HepG2 (cell line): ENCODE data around the gene TTC31. TPM values are rescaled to one million over a fixed set of nuclear protein-coding genes. Genes with fewer than 3 reads are reported as not detected.

Source experiments
- CHD2 ChIP-seq: IDR thresholded peaks from 2 replicates; pipeline ENCODE4 v1.6.1; 2011; ENCODE audit warnings: low read depth, low read length, improper control_type of control experiment
- EEA1 ChIP-seq: sonication (generic); formaldehyde crosslinking; IDR thresholded peaks from 2 replicates; pipeline ENCODE4 v1.5.1; 2020; ENCODE audit warnings: mild to moderate bottlenecking, missing genetic modification reagents, borderline replicate concordance
- GZF1 ChIP-seq: sonication (generic); formaldehyde crosslinking; IDR thresholded peaks from 2 replicates; pipeline ENCODE4 v1.5.1; 2020; ENCODE audit warnings: mild to moderate bottlenecking, missing genetic modification reagents
- HIVEP1 ChIP-seq: sonication (generic); formaldehyde crosslinking; IDR thresholded peaks from 2 replicates; pipeline ENCODE4 v1.4.0; 2020; ENCODE audit warnings: mild to moderate bottlenecking, missing genetic modification reagents
- KLF6 ChIP-seq: IDR thresholded peaks from 2 replicates; pipeline ENCODE4 v1.8.0; 2016; ENCODE audit warnings: missing biosample characterization, missing genetic modification reagents
- MBNL3 ChIP-seq: fragments of 250-450 bp; sonication (Bioruptor Pico); conservative IDR thresholded peaks from 2 replicates; pipeline ENCODE4 v1.8.0; 2022; ENCODE audit warnings: mild to moderate bottlenecking, inconsistent platforms
- MZF1 ChIP-seq: sonication (generic); formaldehyde crosslinking; IDR thresholded peaks from 2 replicates; pipeline ENCODE4 v1.8.1; 2023; ENCODE audit warnings: mild to moderate bottlenecking, missing genetic modification reagents, borderline replicate concordance
- PAWR ChIP-seq: sonication (generic); formaldehyde crosslinking; IDR thresholded peaks from 2 replicates; pipeline ENCODE4 v1.4.0; 2020; ENCODE audit warnings: missing genetic modification reagents, mild to moderate bottlenecking, borderline replicate concordance
- RAD21 ChIP-seq: fragments of 450-650 bp; formaldehyde crosslinking; IDR thresholded peaks from 2 replicates; pipeline ENCODE4 v1.5.0; 2020; ENCODE audit warnings: mild to moderate bottlenecking
- U2AF2 ChIP-seq: fragments of 200-400 bp; formaldehyde crosslinking; IDR thresholded peaks from 2 replicates; pipeline ENCODE4 v1.6.1; 2017; ENCODE audit warnings: low read depth, mild to moderate bottlenecking, low read length
- ZBTB26 ChIP-seq: IDR thresholded peaks from 2 replicates; pipeline ENCODE4 v1.6.1; 2016; ENCODE audit warnings: missing compliant biosample characterization, missing genetic modification reagents, borderline replicate concordance
- ZMAT3 ChIP-seq: sonication (generic); formaldehyde crosslinking; conservative IDR thresholded peaks from 2 replicates; pipeline ENCODE4 v1.7.0; 2021; ENCODE audit warnings: missing genetic modification reagents
- ZNF225 ChIP-seq: sonication (generic); formaldehyde crosslinking; IDR thresholded peaks from 2 replicates; pipeline ENCODE4 v1.4.0; 2020; ENCODE audit warnings: mild to moderate bottlenecking, missing genetic modification reagents
- ZNF430 ChIP-seq: sonication (generic); formaldehyde crosslinking; IDR thresholded peaks from 2 replicates; pipeline ENCODE4 v1.9.0; 2021; ENCODE audit warnings: mild to moderate bottlenecking, missing genetic modification reagents
- ZNF431 ChIP-seq: sonication (generic); formaldehyde crosslinking; IDR thresholded peaks from 2 replicates; pipeline ENCODE4 v1.9.0; 2022; ENCODE audit warnings: missing genetic modification reagents, low read depth, mild to moderate bottlenecking, borderline replicate concordance
- ZNF7 ChIP-seq: IDR thresholded peaks from 2 replicates; pipeline ENCODE4 v1.6.1; 2016; ENCODE audit warnings: missing biosample characterization, missing genetic modification reagents
- ZNF83 ChIP-seq: sonication (generic); formaldehyde crosslinking; IDR thresholded peaks from 2 replicates; pipeline ENCODE4 v1.4.0; 2020; ENCODE audit warnings: missing genetic modification reagents, mild to moderate bottlenecking, borderline replicate concordance
- ZNF878 ChIP-seq: sonication (generic); formaldehyde crosslinking; IDR thresholded peaks from 2 replicates; pipeline ENCODE4 v1.8.1; 2023; ENCODE audit warnings: mild to moderate bottlenecking, missing genetic modification reagents, moderate library complexity
- polyA plus RNA-seq, 8 experiments: library from polyadenylated mRNA; depleted of rRNA in 3 of 8; stranded (reverse) in 7 of 8; unstranded in 1 of 8; fragments of >200 nt; fragmentation: Illumina TruSeq in 4 of 8; extraction: Trizol in 4 of 8; gene quantifications; 2 replicates each; pipeline versions ENCODE4 v1.2.1 to v1.2.3, GENCODE V29; 2011 to 2016; ENCODE audit warnings: low read depth in 4 of 8, missing spikeins in 1 of 8, mixed read lengths in 1 of 8; ENCODE audit not compliant: insufficient read depth in 1 of 8
- total RNA-seq, 5 experiments: library from RNA; depleted of rRNA; stranded (reverse); fragments of >200 nt; fragmentation: Illumina TruSeq; extraction: Trizol; gene quantifications; 2 replicates each; pipeline ENCODE4 v1.2.3, GENCODE V29; 2016; ENCODE audit warnings: low read depth in 1 of 5
- TF ChIP-seq, protein P1 (sequence below): sonication (generic); formaldehyde crosslinking; IDR thresholded peaks from 2 replicates; pipeline ENCODE4 v1.4.0; 2020; ENCODE audit warnings: missing genetic modification reagents
- TF ChIP-seq, protein P2 (sequence below): sonication (generic); formaldehyde crosslinking; IDR thresholded peaks from 2 replicates; pipeline ENCODE4 v1.5.1; 2020; ENCODE audit warnings: missing genetic modification reagents, mild to moderate bottlenecking, borderline replicate concordance
- TF ChIP-seq, protein P3 (sequence below): sonication (generic); formaldehyde crosslinking; IDR thresholded peaks from 2 replicates; pipeline ENCODE4 v1.8.1; 2022; ENCODE audit warnings: mild to moderate bottlenecking, missing genetic modification reagents
- TF ChIP-seq, protein P4 (sequence below): sonication (generic); formaldehyde crosslinking; IDR thresholded peaks from 2 replicates; pipeline ENCODE4 v1.8.0; 2022; ENCODE audit warnings: mild to moderate bottlenecking, missing genetic modification reagents, borderline replicate concordance

The TTC31 gene
- total and polyA plus RNA-seq, 2 of the 13 experiments (the other 11 are each of a cell fraction or from before 2014, with no cell fraction given) = 28.3 to 39.5 TPM

DNA sequence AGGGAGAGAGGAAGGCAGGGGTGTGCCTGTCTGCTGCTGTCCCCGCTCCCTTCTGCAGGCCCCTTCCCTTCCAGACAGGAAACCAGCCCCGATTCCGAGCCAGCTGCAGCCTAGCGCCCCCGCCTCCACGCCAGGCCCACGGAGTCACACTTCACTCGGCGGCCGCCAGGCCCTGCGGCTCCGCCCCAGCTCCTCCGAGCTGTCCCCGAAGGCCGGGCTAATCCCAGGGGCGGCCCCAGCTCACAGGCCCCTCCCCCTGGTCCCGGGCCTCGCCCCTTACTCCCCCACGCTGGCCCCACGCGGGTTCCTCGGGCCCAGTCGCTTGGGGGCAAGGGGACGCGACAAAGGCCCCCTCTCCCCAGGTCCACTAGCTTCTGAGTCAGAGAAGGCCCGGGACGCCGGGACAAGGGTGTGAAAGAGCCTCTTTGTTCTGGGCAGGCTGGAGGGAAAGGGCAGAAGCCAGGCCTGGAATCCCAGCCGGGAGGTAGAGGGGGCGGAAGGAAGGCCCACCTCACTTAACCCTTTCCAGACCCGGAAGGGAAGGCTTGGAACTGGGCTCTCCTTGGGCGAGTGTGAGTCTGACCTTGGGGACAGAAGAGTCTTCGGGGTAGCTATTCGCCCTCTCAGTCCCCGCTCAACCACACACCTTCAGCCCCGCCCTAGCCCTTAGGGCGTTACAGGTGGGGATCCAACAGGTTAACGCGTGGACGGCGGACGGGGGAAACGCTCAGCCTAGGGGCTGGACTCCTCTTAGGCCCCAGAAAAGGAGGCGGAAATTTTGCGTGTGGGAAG lies 42.3 kb upstream of the TTC31 start (continued):
- TF ChIP-seq, protein P1, sequence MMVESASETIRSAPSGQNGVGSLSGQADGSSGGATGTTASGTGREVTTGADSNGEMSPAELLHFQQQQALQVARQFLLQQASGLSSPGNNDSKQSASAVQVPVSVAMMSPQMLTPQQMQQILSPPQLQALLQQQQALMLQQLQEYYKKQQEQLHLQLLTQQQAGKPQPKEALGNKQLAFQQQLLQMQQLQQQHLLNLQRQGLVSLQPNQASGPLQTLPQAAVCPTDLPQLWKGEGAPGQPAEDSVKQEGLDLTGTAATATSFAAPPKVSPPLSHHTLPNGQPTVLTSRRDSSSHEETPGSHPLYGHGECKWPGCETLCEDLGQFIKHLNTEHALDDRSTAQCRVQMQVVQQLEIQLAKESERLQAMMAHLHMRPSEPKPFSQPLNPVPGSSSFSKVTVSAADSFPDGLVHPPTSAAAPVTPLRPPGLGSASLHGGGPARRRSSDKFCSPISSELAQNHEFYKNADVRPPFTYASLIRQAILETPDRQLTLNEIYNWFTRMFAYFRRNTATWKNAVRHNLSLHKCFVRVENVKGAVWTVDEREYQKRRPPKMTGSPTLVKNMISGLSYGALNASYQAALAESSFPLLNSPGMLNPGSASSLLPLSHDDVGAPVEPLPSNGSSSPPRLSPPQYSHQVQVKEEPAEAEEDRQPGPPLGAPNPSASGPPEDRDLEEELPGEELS (CRISPR knock-in tag) = peak; percentile 69
- TF ChIP-seq, protein P2, sequence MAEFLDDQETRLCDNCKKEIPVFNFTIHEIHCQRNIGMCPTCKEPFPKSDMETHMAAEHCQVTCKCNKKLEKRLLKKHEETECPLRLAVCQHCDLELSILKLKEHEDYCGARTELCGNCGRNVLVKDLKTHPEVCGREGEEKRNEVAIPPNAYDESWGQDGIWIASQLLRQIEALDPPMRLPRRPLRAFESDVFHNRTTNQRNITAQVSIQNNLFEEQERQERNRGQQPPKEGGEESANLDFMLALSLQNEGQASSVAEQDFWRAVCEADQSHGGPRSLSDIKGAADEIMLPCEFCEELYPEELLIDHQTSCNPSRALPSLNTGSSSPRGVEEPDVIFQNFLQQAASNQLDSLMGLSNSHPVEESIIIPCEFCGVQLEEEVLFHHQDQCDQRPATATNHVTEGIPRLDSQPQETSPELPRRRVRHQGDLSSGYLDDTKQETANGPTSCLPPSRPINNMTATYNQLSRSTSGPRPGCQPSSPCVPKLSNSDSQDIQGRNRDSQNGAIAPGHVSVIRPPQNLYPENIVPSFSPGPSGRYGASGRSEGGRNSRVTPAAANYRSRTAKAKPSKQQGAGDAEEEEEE (CRISPR knock-in tag) = no peak
- TF ChIP-seq ZBTB26 (CRISPR knock-in tag) = no peak
- TF ChIP-seq, protein P3, sequence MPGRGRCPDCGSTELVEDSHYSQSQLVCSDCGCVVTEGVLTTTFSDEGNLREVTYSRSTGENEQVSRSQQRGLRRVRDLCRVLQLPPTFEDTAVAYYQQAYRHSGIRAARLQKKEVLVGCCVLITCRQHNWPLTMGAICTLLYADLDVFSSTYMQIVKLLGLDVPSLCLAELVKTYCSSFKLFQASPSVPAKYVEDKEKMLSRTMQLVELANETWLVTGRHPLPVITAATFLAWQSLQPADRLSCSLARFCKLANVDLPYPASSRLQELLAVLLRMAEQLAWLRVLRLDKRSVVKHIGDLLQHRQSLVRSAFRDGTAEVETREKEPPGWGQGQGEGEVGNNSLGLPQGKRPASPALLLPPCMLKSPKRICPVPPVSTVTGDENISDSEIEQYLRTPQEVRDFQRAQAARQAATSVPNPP (CRISPR knock-in tag) = peak; percentile 84; the same call in 1 of the 2 replicates
- 0 out of 2 replicates have a peak, but pooled peaks have one; percentile 41 for TF ChIP-seq MZF1 (CRISPR knock-in tag)
- TF ChIP-seq ZMAT3 (CRISPR knock-in tag) = peak; percentile 92
- TF ChIP-seq ZNF83 (CRISPR knock-in tag) = no peak
- TF ChIP-seq PAWR = 0 out of 2 replicates have a peak, but pooled peaks have one; percentile 68
- TF ChIP-seq ZNF430 (CRISPR knock-in tag) = peak; percentile 99
- TF ChIP-seq KLF6 (CRISPR knock-in tag) = peak; percentile 82; the same call in 1 of the 2 replicates
- no peak for TF ChIP-seq ZNF7 (CRISPR knock-in tag)
- 0 out of 2 replicates have a peak, but pooled peaks have one; percentile 66 for TF ChIP-seq ZNF878 (CRISPR knock-in tag)
- no peak for TF ChIP-seq CHD2
- no peak for TF ChIP-seq EEA1 (CRISPR knock-in tag)
- peak; percentile 52; the same call in 1 of the 2 replicates for TF ChIP-seq ZNF225
- TF ChIP-seq U2AF2 = peak; percentile 40; the same call in 1 of the 2 replicates
- TF ChIP-seq, protein P4, sequence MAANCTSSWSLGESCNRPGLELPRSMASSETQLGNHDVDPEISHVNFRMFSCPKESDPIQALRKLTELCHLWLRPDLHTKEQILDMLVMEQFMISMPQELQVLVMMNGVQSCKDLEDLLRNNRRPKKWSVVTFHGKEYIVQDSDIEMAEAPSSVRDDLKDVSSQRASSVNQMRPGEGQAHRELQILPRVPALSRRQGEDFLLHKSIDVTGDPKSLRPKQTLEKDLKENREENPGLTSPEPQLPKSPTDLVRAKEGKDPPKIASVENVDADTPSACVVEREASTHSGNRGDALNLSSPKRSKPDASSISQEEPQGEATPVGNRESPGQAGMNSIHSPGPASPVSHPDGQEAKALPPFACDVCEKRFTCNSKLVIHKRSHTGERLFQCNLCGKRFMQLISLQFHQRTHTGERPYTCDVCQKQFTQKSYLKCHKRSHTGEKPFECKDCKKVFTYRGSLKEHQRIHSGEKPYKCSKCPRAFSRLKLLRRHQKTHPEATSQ (CRISPR knock-in tag) = peak; percentile 46; the same call in 1 of the 2 replicates
- peak; percentile 98 for TF ChIP-seq HIVEP1 (CRISPR knock-in tag)
- peak; percentile 90; the same call in 1 of the 2 replicates for TF ChIP-seq ZNF431
- TF ChIP-seq RAD21 (CRISPR knock-in tag) = peak; percentile 66
- no peak for TF ChIP-seq MBNL3 (CRISPR knock-in tag)
- peak; percentile 92 for TF ChIP-seq GZF1 (CRISPR knock-in tag)
